HL-60/S4 treated with retinoic acid at 250 ng/mL for 4 days and 3 days (cell line): Measurements from ENCODE around the gene RGS6.

ENCODE experiments used
- in situ Hi-C: fragments of 300-500 bp; cut with MboI; formaldehyde crosslinking; loops from 2 replicates; pipeline ENCODE4 v1.7.0; 2022; ENCODE audit warnings: low sequenced_read_pairs

The RGS6 gene

DNA sequence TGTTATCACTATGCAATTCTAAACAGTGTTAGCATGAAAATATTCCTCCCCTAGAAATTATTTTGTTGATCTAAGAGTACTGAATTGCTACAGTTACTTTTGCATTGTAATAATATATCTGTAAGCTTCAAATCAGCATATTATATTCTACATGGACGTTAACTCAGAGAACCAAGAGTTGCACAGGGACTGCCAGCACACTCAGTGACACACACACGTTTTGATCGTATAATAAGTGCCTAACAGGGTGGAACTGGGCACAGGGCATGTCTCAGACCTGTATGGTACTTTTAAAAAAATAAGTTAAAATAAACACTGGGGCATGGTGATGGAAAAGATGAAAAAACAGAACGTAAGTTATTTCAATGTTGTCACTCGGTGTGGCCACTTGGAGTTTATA is 451.6 kb downstream of the RGS6 start:
- in situ Hi-C loops, result no loop called here

DNA sequence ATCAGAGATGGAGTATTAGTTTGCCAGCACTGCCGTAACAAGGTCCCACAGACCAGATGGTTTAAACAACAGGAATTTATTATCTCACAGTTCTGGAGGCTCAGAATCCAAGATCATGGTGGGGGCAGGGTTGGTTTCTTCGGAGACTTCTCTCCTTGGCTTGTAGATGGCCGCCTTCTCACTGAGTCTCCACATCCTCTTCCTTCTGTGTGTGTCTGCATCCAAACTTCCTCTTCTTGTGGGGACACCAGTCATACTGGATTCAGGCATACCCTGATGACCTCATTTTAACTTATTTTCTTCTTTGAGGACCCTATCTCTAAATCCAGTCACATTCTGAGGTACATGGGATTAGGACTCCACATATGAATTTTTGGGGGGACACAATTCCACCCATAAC is 455.5 kb downstream of the RGS6 start:
- in situ Hi-C loops, result no loop called here

- in situ Hi-C loops, result no loop called here
These were observed 457.0 kb downstream of the RGS6 start for GRCh38 chr14:72389200-72389599.

GRCh38 chr14:72401101-72401625 is 468.9 kb downstream of the RGS6 start:
- in situ Hi-C loops, result no loop called here

GRCh38 chr14:72401632-72402376 is 469.6 kb downstream of the RGS6 start:
- in situ Hi-C loops, result no loop called here

DNA sequence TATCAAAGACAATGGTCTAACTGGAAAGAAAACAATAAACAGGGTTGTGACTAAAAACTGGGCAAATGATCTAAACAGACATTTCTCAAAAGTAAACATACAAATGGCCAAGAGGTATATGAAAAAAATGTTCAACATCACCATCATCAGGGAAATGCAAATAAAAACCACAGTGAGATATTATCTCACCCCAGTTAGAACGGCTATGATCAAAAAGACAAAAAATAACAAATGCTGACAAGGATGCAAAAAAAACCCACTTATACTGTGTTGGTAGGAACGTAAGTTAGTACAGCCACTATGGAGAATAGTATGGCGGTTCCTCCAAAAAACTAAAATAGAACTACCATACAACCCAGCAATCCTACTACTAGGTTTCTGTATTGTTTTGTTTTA is 470.1 kb downstream of the RGS6 start:
- in situ Hi-C loops, result no loop called here

- in situ Hi-C loops, result no loop called here
These were observed 472.0 kb downstream of the RGS6 start for GRCh38 chr14:72404106-72404774.

GRCh38 chr14:72404998-72405397 is 472.8 kb downstream of the RGS6 start:
- in situ Hi-C loops, result no loop called here

- in situ Hi-C loops, result no loop called here
These were observed 475.8 kb downstream of the RGS6 start for GRCh38 chr14:72408020-72408419.

DNA sequence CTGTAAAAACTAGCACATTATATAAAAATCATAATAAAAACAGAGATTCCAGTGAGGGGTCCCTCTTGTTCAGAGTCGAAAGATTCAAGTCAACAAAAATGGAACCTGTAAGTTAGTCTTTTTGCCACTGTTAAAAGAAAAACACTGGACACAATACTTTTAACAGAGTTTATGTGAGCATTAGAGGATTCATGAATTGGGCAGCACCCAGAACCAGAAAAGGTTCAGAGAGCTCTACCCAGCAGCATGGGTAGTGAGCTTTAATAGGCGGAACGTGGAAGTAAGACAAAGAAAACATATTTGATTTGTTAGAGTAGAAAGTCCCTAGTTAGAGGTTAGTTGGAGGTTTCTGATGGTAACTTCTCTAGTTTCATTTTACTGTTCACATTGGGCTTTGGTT is 476.8 kb downstream of the RGS6 start:
- in situ Hi-C loops, result no loop called here

- in situ Hi-C loops, result no loop called here
These were observed 484.0 kb downstream of the RGS6 start for GRCh38 chr14:72416081-72416849.

DNA sequence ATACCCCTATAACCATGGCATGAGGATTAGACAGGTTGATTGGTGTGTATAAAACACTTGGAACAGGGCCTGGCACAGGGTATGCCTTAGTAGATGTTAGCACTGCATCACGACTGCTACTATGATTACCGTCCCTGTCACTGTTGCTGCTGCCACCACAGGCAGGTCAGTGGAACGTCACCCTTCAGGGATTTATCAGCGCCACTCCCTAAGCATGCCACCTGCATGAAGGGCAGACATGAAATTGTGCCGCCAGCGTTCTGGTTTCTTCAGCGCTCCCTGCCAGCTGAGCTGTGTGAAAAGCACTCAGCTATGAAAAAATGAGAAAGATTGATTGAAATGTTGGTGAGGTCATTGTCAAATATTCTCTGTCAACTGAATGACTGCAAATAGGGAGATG is 484.7 kb downstream of the RGS6 start:
- in situ Hi-C loops, result no loop called here

GRCh38 chr14:72418806-72419205 is 486.6 kb downstream of the RGS6 start:
- in situ Hi-C loops, result no loop called here

- in situ Hi-C loops, result no loop called here
These were observed 487.1 kb downstream of the RGS6 start for GRCh38 chr14:72419226-72419775.

GRCh38 chr14:72420749-72421474 is 488.7 kb downstream of the RGS6 start:
- in situ Hi-C loops, result no loop called here

DNA sequence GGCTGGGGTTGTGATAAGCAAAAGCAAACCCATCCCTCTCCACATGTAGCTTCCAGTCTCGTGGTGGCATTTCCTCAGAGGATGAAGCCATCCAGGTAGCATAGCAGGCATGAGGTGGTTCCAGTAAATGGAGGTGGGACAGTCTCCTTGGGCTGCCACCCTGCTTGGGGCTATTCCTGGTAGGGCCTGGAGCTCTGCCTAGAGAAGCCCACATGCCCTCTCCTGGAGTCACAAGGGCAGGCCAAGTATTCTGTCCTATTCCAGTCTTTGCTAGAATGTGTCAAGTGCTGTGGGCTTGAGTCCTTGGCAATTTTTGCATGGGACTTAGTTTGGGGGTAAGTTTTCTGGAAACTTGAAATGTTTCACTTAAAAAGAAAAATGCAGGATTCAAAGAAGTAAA is 491.7 kb downstream of the RGS6 start:
- in situ Hi-C loops, result no loop called here

GRCh38 chr14:72430457-72430856 is 498.2 kb downstream of the RGS6 start:
- in situ Hi-C loops, result no loop called here

DNA sequence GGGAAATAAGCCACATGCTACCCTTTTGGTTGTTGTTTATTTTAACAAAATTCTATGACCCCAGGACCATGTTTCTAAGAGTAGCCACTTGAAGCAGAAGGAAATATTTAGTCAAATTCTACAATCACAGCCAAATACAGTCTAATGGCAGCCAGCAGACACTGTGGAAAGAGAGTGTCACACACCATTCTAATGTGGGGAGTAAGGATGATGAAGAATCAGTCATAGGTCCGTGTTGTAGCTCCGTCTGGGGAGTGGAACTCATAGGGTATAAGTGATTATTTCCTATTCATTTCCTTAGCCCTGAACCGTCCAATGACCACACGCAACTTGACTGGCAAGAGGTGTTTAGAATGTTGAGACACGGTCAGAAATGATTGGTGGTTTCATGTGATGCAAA is 500.5 kb downstream of the RGS6 start:
- in situ Hi-C loops, result no loop called here

GRCh38 chr14:72433511-72433910 is 501.3 kb downstream of the RGS6 start:
- in situ Hi-C loops, result no loop called here

DNA sequence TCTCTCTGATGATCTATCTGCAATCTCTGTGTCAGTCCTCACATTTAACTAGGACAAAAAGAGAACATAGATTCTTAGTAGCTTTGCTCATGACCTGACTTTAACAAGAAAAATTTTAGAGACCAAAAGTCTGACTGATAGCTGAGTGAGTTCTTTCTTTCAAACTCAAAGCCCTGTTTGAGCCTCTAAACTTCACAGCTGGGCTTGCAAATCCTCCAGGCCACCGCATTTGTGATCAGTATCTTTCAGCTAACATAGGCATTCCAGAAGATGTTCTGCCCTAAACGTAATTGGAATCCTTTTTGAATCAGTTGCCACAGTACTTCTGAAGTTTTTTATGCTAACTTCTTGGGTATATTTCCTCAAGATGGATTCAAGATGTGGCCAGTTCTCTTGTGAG is 502.6 kb downstream of the RGS6 start:
- in situ Hi-C loops, result no loop called here

DNA sequence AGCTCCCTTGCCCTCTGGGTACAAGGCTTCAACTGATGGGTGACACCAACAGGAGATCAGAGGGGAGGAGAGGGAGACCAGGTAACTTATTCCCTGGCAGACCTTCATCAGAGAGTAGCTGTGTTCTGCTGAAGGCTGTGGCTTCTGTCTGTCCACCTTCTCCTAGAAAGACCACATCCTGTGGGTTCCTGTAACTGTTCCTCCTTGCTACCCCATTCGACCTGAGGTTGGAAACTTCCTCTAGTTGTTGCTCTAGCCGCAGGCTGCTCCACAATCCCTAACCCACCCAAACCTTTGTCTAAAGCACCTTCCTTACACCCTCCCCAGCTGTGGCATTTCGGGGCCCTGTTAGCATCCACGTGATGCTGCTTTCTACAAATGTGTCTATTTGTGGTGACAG is 507.5 kb downstream of the RGS6 start:
- in situ Hi-C loops, result no loop called here
